ENCODE measurements around the gene ACSL1. TPM values are rescaled to one million over a fixed set of nuclear protein-coding genes. Genes with fewer than 3 reads are reported as not detected.

The ACSL1 gene
- total and polyA plus RNA-seq, 9 of the 15 experiments (the other 6 are each of a cell fraction or from before 2014, with no cell fraction given), result 6.7 to 24.1 (median 15.0) TPM

- TF ChIP-seq MGA (IDR thresholded peaks at IDR 0.05), result peak; percentile 88
- TF ChIP-seq ILK (tag; IDR thresholded peaks at IDR 0.05; ENCODE audit: borderline replicate concordance, low read depth), result no peak
- TF ChIP-seq ZNF584 (CRISPR knock-in tag; IDR thresholded peaks at IDR 0.05; ENCODE audit: low read depth), result no peak
- TF ChIP-seq ZFX (CRISPR knock-in tag; IDR thresholded peaks at IDR 0.05), result peak; percentile 77
- TF ChIP-seq ZNF764 (CRISPR knock-in tag; IDR thresholded peaks at IDR 0.05; ENCODE audit: low read depth), result no peak
- TF ChIP-seq BACH1 (tag; IDR thresholded peaks at IDR 0.05), result no peak
- TF ChIP-seq NFE2 (IDR thresholded peaks at IDR 0.05; ENCODE audit: low read depth), result peak; percentile 59; the same call in 1 of the 2 replicates
- peak; percentile 66 for TF ChIP-seq ETV1 (tag; conservative IDR thresholded peaks at IDR 0.05; ENCODE audit: low read depth)
- no peak for TF ChIP-seq ZNF717 (CRISPR knock-in tag; IDR thresholded peaks at IDR 0.05)
- TF ChIP-seq RHOXF2B (CRISPR knock-in tag; conservative IDR thresholded peaks at IDR 0.05), result no peak
- peak; percentile 78 for TF ChIP-seq ELF1 (tag; IDR thresholded peaks at IDR 0.05)
- TF ChIP-seq USF2 (CRISPR knock-in tag; IDR thresholded peaks at IDR 0.05), result peak; percentile 84
- TF ChIP-seq ZNF217 (CRISPR knock-in tag; IDR thresholded peaks at IDR 0.05), result no peak
- TF ChIP-seq LCOR (CRISPR knock-in tag; IDR thresholded peaks at IDR 0.05), result peak; percentile 100
- no peak for TF ChIP-seq ZKSCAN8 (CRISPR knock-in tag; IDR thresholded peaks at IDR 0.05)
These were observed 91.9 kb downstream of the ACSL1 start, which contains the start of gene CENPU (continued) for GRCh38 chr4:184733654-184734524.

Data from K562 (cell line).